Heart right ventricle (tissue), 16 donors: ENCODE results near the gene IGSF9. TPM values are rescaled to one million over a fixed set of nuclear protein-coding genes. Genes with fewer than 3 reads are reported as not detected.

Experiments
- ATAC-seq, 8 donors: fragments of 200-7000 bp; cut with Tn5 transposase; one replicate each; pipeline ENCODE4 v1.9.1; 2020; ENCODE audit warnings: mild to moderate bottlenecking in 8 of 8, moderate library complexity in 8 of 8, moderate number of reproducible peaks in 1 of 8
- DNase-seq, 2 donors: peaks; one replicate each; pipeline ENCODE4 v3.0.0-alpha.2; 2020
- H3K27ac ChIP-seq, 10 donors: fragments of 200-600 bp; sonication (generic) in 2 of 10; one replicate each; pipeline versions ENCODE4 v1.5.0 to v1.8.0; 2020 to 2022; ENCODE audit warnings: mild to moderate bottlenecking in 3 of 10
- H3K27me3 ChIP-seq, 7 donors: fragments of 200-600 bp; one replicate each; pipeline ENCODE4 v1.8.0; 2021 to 2022; ENCODE audit warnings: mild to moderate bottlenecking in 2 of 7
- H3K36me3 ChIP-seq, 9 donors: fragments of 200-600 bp; sonication (generic) in 1 of 9; one replicate each; pipeline versions ENCODE4 v1.5.0 to v1.8.0; 2020 to 2022; ENCODE audit warnings: mild to moderate bottlenecking in 2 of 9
- H3K4me1 ChIP-seq, 9 donors: fragments of 200-600 bp; sonication (generic) in 1 of 9; one replicate each; pipeline versions ENCODE4 v1.5.0 to v1.8.0; 2020 to 2022; ENCODE audit warnings: mild to moderate bottlenecking in 4 of 9
- H3K4me3 ChIP-seq, 10 donors: fragments of 200-600 bp; sonication (generic) in 2 of 10; one replicate each; pipeline versions ENCODE4 v1.5.0 to v1.8.0; 2020 to 2022; ENCODE audit warnings: mild to moderate bottlenecking in 7 of 10, moderate library complexity in 2 of 10
- H3K9me3 ChIP-seq, 11 donors: fragments of 200-600 bp in 10 of 11; sonication (generic) in 2 of 11; one replicate each; pipeline versions ENCODE4 v1.5.0 to v1.8.0; 2013 to 2022; ENCODE audit warnings: mild to moderate bottlenecking in 2 of 11, control low read depth in 1 of 11, moderate library complexity in 1 of 11
- CTCF ChIP-seq, 9 donors: fragments of 200-600 bp; sonication (generic) in 2 of 9; IDR thresholded peaks; one replicate each; pipeline versions ENCODE4 v1.5.0 to v1.8.0; 2021 to 2022; ENCODE audit warnings: antibody characterized with exemption in 9 of 9, mild to moderate bottlenecking in 5 of 9, moderate library complexity in 1 of 9
- WGBS, 2 donors: extraction: QIAGEN DNeasy Blood & Tissue Kit; methylation state at CpG; one replicate each; pipeline ENCODE4 v1.1.7; 2013; ENCODE audit warnings: inconsistent platforms in 1 of 2; 5-methylcytosine and 5-hydroxymethylcytosine counted together
- intact Hi-C, 10 donors: fragments of 100-400 bp; cut with DNase I; formaldehyde crosslinking; loops; one replicate each; pipeline versions ENCODE4 v1.11.1 to v1.14.2; 2022
- microRNA-seq, 2 donors: library from miRNA; unstranded; fragments of <30 nt; microRNA quantifications; one replicate each; pipeline ENCODE4 v1.2.0, GENCODE V29; 2021
- polyA plus RNA-seq, 2 donors: library from polyadenylated mRNA; stranded (reverse); fragments of 200-250 nt; gene quantifications; one replicate each; pipeline ENCODE4 v1.2.3, GENCODE V29; 2013
- total RNA-seq, 10 donors: library from RNA; stranded (reverse); fragmentation: NEBNext Ultra II Directional in 3 of 10; extraction: Animal tissue kit (Norgen Biotek cat#: 25700) in 3 of 10; gene quantifications; one replicate each; pipeline versions ENCODE4 v1.2.1 to v1.2.4, GENCODE V29; 2021 to 2023
- donor health status: Arrhythmogenic right ventricular cardiomyopathy.
- donor health status: ischemic (EF 13 %, LVEDD 7.1; RV severe dilation, severe dysfunction).
- donor health status: healthy with polysubstance abuse.
- donor health status: DM: no; HTN: yes; CAD: no.
- donor health status: DM: no; HTN: no; CAD: no.
- donor health status: ischemic (EF 25% LVEDD 6.9; RV normal size, moderate dysfunction).
- donor health status: ischemic (EF 25% LVEDD 5.7; RV mildly dilated, moderate dysfunction).
- donor health status: healthy.
- donor health status: DM: yes; HTN: yes; CAD: no.
- donor health status: Ischemic cardiomyopathy.
- donor health status: ischemic (EF 35%, LVEDD 5.7; RV mildly dilated, moderate dysfunction).
- donor health status: nonischemic (EF 11% LVEDD 7.7; RV severe dilation, severe dysfunction).
- donor health status: DM: yes; HTN: yes; CAD: no.
- donor health status: PGD.
- donor health status: ischemic (EF 29% LVEDD 5.4; RV normal size, mild dysfunction).
- donor health status: nonischemic (EF 23%, LVEDD 6.1; RV moderate dilation, normal function).

The IGSF9 gene
- total and polyA plus RNA-seq, 12 donors, result 0.03 to 0.15 (median 0.08) TPM; not detected in 7

DNA sequence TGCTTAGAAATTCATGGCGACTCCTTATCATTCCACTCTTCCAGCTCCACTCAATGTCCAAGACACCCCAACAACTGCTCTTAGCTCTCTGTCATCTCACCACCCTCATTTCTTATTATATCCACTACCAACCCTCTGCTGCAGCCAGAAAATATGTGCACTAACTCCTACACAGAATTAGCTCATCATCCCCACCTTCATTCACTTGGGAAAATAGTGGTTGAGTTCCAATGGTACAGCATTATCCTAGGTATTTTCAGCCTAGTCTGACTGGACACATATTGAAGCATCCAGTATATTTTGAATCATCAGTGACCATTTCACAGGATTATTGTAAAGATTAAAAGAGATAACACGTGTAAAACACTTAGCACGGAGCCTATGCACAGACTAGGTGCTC is 66.3 kb downstream of the IGSF9 start:
- no peak overlapping the region for H3K27ac ChIP-seq
- 77 to 83% methylated on average over 3 of the region's 3 CpGs for WGBS, 2 donors
- H3K4me3 ChIP-seq, result no peak overlapping the region
- ATAC-seq (no peak), DNase-seq (no peak)
- intact Hi-C loops, result no loop called here
- no peaks in the 10 kb centered on the region for H3K36me3 ChIP-seq
- peaks cover 0 to 2% (median 0%) of the 10 kb centered on the region in 7 donors for H3K27me3 ChIP-seq
- TF ChIP-seq CTCF (IDR thresholded peaks at IDR 0.05), result no peak
- peaks cover 0 to 33% (median 0%) of the 10 kb centered on the region in 9 donors for H3K4me1 ChIP-seq
- H3K9me3 ChIP-seq, result no peaks in the 10 kb centered on the region

GRCh38 chr1:159877695-159878444 is 67.5 kb downstream of the IGSF9 start:
- Histone ChIP-seq H3K9me3 (no peaks in the 10 kb centered on the region), H3K27me3 (peaks cover 0 to 6% (median 0%) of the 10 kb centered on the region in 7 donors), H3K27ac (no peak overlapping the region), H3K4me1 (peaks cover 0 to 33% (median 0%) of the 10 kb centered on the region in 9 donors), H3K4me3 (no peak overlapping the region), H3K36me3 (no peaks in the 10 kb centered on the region)
- ATAC-seq (no peak), DNase-seq (no peak)
- WGBS, 2 donors, result 95 to 96% methylated on average over 6 of the region's 6 CpGs
- no peak for TF ChIP-seq CTCF (IDR thresholded peaks at IDR 0.05)
- intact Hi-C loops, result no loop called here

Small RNA genes lying within 50 kb of the gene (microRNA-seq; reads per million reads assigned to microRNA genes)
- 0 reads per million in 2 donors for gene MIR4259

Other genes starting within 250 kb of the IGSF9 start
- under 1 TPM in 1 of 10 donors, not detected in 9; 0.61 TPM for gene CRP, start 231.0 kb downstream of the IGSF9 start, total RNA-seq
- gene CRP, start 231.0 kb downstream of the IGSF9 start, polyA plus RNA-seq, result under 1 TPM in 1 of 2 donors, not detected in 1; 0.26 TPM
- gene DUSP23, start 164.7 kb downstream of the IGSF9 start, total RNA-seq, result 10 to 100 TPM in 5 of 10 donors, 1 to 10 TPM in 5; 7.0 to 22.8 (median 10.2) TPM
- 10 to 100 TPM; 43.5 to 80.8 TPM for gene DUSP23, start 164.7 kb downstream of the IGSF9 start, polyA plus RNA-seq
- gene FCRL6, start 143.3 kb downstream of the IGSF9 start, total RNA-seq, result 1 to 10 TPM in 1 of 10 donors, under 1 TPM in 1, not detected in 8; 0.87 to 3.0 TPM
- gene FCRL6, start 143.3 kb downstream of the IGSF9 start, polyA plus RNA-seq, result under 1 TPM in 1 of 2 donors, not detected in 1; 0.12 TPM
- 10 to 100 TPM in 1 of 10 donors, 1 to 10 TPM in 4, under 1 TPM in 5; 0.30 to 24.4 (median 0.97) TPM for gene SLAMF8, start 118.7 kb downstream of the IGSF9 start, total RNA-seq
- 1 to 10 TPM in 1 of 2 donors, under 1 TPM in 1; 0.95 to 1.4 TPM for gene SLAMF8, start 118.7 kb downstream of the IGSF9 start, polyA plus RNA-seq
- not detected for gene VSIG8, start 83.0 kb downstream of the IGSF9 start, total RNA-seq
- under 1 TPM in 1 of 2 donors, not detected in 1; 0.44 TPM for gene VSIG8, start 83.0 kb downstream of the IGSF9 start, polyA plus RNA-seq
- 1 to 10 TPM in 1 of 10 donors, under 1 TPM in 9; 0.17 to 1.5 (median 0.47) TPM for gene CFAP45, start 45.4 kb downstream of the IGSF9 start, total RNA-seq
- gene CFAP45, start 45.4 kb downstream of the IGSF9 start, polyA plus RNA-seq, result 1 to 10 TPM in 1 of 2 donors, under 1 TPM in 1; 0.70 to 1.4 TPM
- 100 to 1,000 TPM in 4 of 10 donors, 10 to 100 TPM in 6; 65.9 to 228 (median 92.5) TPM for gene TAGLN2, start 20.1 kb downstream of the IGSF9 start, total RNA-seq
- gene TAGLN2, start 20.1 kb downstream of the IGSF9 start, polyA plus RNA-seq, result 100 to 1,000 TPM; 131 to 283 TPM
- not detected for gene SLAMF9, start 8.6 kb upstream of the IGSF9 start, total RNA-seq
- under 1 TPM in 1 of 2 donors, not detected in 1; 0.13 TPM for gene SLAMF9, start 8.6 kb upstream of the IGSF9 start, polyA plus RNA-seq
- gene PIGM, start 86.4 kb upstream of the IGSF9 start, total RNA-seq, result 1 to 10 TPM; 2.0 to 3.0 (median 2.5) TPM
- gene PIGM, start 86.4 kb upstream of the IGSF9 start, polyA plus RNA-seq, result 1 to 10 TPM; 1.5 to 2.3 TPM
- 1 to 10 TPM in 1 of 10 donors, not detected in 9; 1.9 TPM for gene KCNJ10, start 124.5 kb upstream of the IGSF9 start, total RNA-seq
- under 1 TPM in 1 of 2 donors, not detected in 1; 0.09 TPM for gene KCNJ10, start 124.5 kb upstream of the IGSF9 start, polyA plus RNA-seq
- under 1 TPM in 3 of 10 donors, not detected in 7; 0.06 to 0.09 (median 0.07) TPM for gene KCNJ9, start 135.9 kb upstream of the IGSF9 start, total RNA-seq
- under 1 TPM in 1 of 2 donors, not detected in 1; 0.01 TPM for gene KCNJ9, start 135.9 kb upstream of the IGSF9 start, polyA plus RNA-seq
- gene IGSF8, start 153.0 kb upstream of the IGSF9 start, total RNA-seq, result 10 to 100 TPM; 17.0 to 42.2 (median 20.6) TPM
- 10 to 100 TPM; 13.4 to 27.1 TPM for gene IGSF8, start 153.0 kb upstream of the IGSF9 start, polyA plus RNA-seq
- 100 to 1,000 TPM; 108 to 342 (median 207) TPM for gene ATP1A2, start 170.1 kb upstream of the IGSF9 start, total RNA-seq
- gene ATP1A2, start 170.1 kb upstream of the IGSF9 start, polyA plus RNA-seq, result 10 to 100 TPM; 14.2 to 83.8 TPM
- 1 to 10 TPM in 1 of 10 donors, under 1 TPM in 4, not detected in 5; 0.14 to 1.5 (median 0.50) TPM for gene ATP1A4, start 206.0 kb upstream of the IGSF9 start, total RNA-seq
- gene ATP1A4, start 206.0 kb upstream of the IGSF9 start, polyA plus RNA-seq, result under 1 TPM; 0.04 to 0.29 TPM
- gene CASQ1, start 245.0 kb upstream of the IGSF9 start, total RNA-seq, result 10 to 100 TPM; 17.5 to 68.9 (median 45.4) TPM
- gene CASQ1, start 245.0 kb upstream of the IGSF9 start, polyA plus RNA-seq, result 10 to 100 TPM; 27.4 to 39.3 TPM